Mammary epithelial cell (primary cell): ENCODE measurements around the gene SPATC1L.
"Not testable (repeated sequence)": the region's sequence is repeated elsewhere in the genome, so short reads cannot be mapped to it uniquely, and the experiment has no call there.

ENCODE experiments used
- CTCF ChIP-seq, 2 donors: IDR thresholded peaks in 1 of 2; conservative IDR thresholded peaks in 1 of 2; 2 replicates each; pipeline ENCODE4 v1.5.1; 2011 to 2012; ENCODE audit warnings: inconsistent platforms in 2 of 2, low read length in 2 of 2, mild to moderate bottlenecking in 2 of 2, control low read depth in 1 of 2, low read depth in 1 of 2; ENCODE audit not compliant: insufficient read depth in 1 of 2; ENCODE audit errors: extremely low read depth in 1 of 2
- EZH2 ChIP-seq: IDR thresholded peaks from 2 replicates; pipeline ENCODE4 v1.6.1; 2012; ENCODE audit warnings: low read length, inconsistent platforms, borderline replicate concordance

DNA sequence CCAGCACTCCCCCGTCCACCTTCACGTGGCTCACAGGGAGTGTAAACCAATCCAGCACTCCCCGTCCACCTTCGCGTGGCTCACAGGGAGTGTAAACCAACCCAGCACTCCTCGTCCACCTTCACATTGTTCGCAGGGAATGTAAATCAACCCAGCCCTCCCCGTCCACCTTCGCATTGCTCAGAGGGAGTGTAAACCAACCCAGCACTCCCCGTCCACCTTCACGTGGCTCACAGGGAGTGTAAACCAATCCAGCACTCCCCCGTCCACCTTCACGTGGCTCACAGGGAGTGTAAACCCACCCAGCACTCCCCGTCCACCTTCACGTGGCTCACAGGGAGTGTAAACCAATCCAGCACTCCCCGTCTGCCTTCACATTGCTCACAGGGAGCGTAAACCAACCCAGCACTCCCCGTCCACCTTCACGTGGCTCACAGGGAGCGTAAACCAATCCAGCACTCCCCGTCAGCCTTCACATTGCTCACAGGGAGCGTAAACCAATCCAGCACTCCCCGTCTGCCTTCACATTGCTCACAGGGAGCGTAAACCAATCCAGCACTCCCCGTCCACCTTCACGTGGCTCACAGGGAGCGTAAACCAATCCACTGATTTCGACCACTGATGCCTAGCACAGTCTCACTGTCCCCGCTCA is 43.8 kb downstream of the SPATC1L start:
- TF ChIP-seq CTCF (conservative IDR thresholded peaks at IDR 0.05 in 1 of 2, IDR thresholded peaks at IDR 0.05 in 1 of 2; ENCODE audit: extremely low read depth in 1 of 2, insufficient read depth in 1 of 2, low read depth in 1 of 2, low read length in 2 of 2); EZH2: not testable (repeated sequence)
